ENCODE measurements around the gene COPS2.

DNA sequence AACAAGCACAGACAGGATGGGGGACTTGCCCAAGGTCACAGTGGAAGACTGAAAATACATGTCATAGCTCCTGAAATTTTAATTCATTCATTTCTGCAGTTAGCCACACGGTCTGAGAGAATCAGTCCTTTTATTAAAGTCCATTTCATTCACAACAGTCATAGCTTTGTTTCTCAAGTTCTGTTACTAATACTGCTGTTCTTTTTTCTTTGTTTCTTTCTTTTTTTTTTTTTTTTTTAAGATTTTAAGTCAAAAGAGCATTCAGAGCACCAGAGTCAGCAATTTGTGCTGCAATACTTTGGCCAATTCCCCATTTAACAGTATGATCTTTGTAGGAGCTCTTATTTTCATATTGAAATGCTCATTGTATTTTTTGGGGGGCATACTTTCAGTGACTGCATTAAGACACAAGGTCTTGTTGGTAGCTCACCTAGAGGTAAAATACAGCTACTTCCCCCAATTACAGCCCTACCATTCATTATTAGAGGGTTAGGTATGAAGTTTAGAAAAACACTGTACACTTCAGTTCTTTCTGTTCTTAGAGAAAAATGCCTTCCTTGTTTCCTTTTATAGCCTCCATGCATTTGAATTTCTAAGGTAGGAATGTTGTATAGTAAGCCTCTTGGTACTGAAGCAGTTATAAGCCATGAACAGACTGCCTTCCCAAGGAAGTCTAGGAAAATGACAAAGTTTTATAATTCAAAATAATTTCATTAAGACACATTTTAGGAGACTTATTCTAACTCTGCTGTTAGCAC lies 24.2 kb upstream of the COPS2 start:
- TF ChIP-seq TEAD1 (CRISPR knock-in tag; IDR thresholded peaks at IDR 0.05) (no peak), HCFC1 (IDR thresholded peaks at IDR 0.05; ENCODE audit: low read depth, low read length) (no peak), NR3C1 (CRISPR knock-in tag; IDR thresholded peaks at IDR 0.05) (no peak), FOXM1 (IDR thresholded peaks at IDR 0.05; ENCODE audit: low read depth) (no peak), FOXM1 (CRISPR knock-in tag; IDR thresholded peaks at IDR 0.05; ENCODE audit: low read depth) (no peak), BDP1 (IDR thresholded peaks at IDR 0.05; ENCODE audit: insufficient read depth, insufficient read length) (no peak), FOXA1 (IDR thresholded peaks at IDR 0.05; ENCODE audit: borderline replicate concordance) (no peak), EZH2 (IDR thresholded peaks at IDR 0.05; ENCODE audit: borderline replicate concordance, low read depth, low read length) (no peak)
- TF ChIP-seq, protein P1, sequence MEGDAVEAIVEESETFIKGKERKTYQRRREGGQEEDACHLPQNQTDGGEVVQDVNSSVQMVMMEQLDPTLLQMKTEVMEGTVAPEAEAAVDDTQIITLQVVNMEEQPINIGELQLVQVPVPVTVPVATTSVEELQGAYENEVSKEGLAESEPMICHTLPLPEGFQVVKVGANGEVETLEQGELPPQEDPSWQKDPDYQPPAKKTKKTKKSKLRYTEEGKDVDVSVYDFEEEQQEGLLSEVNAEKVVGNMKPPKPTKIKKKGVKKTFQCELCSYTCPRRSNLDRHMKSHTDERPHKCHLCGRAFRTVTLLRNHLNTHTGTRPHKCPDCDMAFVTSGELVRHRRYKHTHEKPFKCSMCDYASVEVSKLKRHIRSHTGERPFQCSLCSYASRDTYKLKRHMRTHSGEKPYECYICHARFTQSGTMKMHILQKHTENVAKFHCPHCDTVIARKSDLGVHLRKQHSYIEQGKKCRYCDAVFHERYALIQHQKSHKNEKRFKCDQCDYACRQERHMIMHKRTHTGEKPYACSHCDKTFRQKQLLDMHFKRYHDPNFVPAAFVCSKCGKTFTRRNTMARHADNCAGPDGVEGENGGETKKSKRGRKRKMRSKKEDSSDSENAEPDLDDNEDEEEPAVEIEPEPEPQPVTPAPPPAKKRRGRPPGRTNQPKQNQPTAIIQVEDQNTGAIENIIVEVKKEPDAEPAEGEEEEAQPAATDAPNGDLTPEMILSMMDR (IDR thresholded peaks at IDR 0.05 in 2 of 3, conservative IDR thresholded peaks at IDR 0.05 in 1 of 3; ENCODE audit: insufficient read depth in 2 of 3, low read depth in 1 of 3, low read length in 3 of 3) = no peak
- TF ChIP-seq, protein P2, sequence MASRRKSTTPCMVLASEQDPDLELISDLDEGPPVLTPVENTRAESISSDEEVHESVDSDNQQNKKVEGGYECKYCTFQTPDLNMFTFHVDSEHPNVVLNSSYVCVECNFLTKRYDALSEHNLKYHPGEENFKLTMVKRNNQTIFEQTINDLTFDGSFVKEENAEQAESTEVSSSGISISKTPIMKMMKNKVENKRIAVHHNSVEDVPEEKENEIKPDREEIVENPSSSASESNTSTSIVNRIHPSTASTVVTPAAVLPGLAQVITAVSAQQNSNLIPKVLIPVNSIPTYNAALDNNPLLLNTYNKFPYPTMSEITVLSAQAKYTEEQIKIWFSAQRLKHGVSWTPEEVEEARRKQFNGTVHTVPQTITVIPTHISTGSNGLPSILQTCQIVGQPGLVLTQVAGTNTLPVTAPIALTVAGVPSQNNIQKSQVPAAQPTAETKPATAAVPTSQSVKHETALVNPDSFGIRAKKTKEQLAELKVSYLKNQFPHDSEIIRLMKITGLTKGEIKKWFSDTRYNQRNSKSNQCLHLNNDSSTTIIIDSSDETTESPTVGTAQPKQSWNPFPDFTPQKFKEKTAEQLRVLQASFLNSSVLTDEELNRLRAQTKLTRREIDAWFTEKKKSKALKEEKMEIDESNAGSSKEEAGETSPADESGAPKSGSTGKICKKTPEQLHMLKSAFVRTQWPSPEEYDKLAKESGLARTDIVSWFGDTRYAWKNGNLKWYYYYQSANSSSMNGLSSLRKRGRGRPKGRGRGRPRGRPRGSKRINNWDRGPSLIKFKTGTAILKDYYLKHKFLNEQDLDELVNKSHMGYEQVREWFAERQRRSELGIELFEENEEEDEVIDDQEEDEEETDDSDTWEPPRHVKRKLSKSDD (conservative IDR thresholded peaks at IDR 0.05; ENCODE audit: low read length) = no peak
- TF ChIP-seq, protein P3, sequence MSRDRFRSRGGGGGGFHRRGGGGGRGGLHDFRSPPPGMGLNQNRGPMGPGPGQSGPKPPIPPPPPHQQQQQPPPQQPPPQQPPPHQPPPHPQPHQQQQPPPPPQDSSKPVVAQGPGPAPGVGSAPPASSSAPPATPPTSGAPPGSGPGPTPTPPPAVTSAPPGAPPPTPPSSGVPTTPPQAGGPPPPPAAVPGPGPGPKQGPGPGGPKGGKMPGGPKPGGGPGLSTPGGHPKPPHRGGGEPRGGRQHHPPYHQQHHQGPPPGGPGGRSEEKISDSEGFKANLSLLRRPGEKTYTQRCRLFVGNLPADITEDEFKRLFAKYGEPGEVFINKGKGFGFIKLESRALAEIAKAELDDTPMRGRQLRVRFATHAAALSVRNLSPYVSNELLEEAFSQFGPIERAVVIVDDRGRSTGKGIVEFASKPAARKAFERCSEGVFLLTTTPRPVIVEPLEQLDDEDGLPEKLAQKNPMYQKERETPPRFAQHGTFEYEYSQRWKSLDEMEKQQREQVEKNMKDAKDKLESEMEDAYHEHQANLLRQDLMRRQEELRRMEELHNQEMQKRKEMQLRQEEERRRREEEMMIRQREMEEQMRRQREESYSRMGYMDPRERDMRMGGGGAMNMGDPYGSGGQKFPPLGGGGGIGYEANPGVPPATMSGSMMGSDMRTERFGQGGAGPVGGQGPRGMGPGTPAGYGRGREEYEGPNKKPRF (IDR thresholded peaks at IDR 0.05; ENCODE audit: low read depth, low read length) = no peak
